GM21825 (cell line): ENCODE results near the gene PLXND1.
"Not testable (repeated sequence)": the region's sequence is repeated elsewhere in the genome, so short reads cannot be mapped to it uniquely, and the experiment has no call there.

Experiments used
- ATAC-seq: cut with Tn5 transposase; IDR thresholded peaks from one replicate; pipeline ENCODE4 v1.9.1; 2021; ENCODE audit warnings: mild to moderate bottlenecking, moderate library complexity; ENCODE audit not compliant: unreplicated experiment

PLXND1 gene

DNA sequence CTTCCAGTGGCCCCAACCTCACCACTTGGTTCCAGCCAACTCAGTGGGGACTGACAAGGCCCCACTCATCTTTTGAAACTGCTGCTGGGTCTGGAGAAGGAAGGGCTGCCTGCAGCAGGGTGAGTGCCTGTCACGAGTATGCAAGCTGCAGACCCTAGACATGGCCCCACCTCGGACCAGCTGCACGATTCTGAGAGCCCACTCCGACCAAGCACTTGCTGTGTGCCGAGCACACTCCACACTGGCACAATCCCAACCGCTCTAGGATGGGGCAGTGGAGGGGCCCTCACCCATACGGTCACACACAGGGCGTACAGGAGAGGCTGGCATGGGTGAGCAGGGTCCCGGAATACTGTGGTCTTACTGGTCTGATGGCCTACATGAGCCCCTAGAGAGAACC is 8.0 kb upstream of the PLXND1 start:
- no peak for ATAC-seq

DNA sequence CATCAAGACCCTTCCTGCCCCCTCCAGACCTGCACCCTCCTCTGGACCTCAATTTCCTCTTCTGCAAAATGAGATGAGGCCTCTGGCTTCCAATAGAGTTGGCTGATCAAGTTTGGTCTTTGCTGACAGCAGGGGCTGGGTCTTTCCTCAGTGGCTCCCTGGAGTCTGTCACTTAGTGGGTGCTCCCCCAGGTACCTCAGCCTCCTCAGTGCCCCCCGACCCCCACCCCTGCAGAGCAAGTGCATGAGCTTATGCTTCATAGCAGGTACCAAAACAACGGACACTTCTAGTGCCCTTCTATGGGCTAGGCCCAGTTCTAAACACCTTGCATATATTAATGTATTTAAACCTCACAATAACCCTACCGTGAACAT is 6.9 kb upstream of the PLXND1 start:
- no peak for ATAC-seq

DNA sequence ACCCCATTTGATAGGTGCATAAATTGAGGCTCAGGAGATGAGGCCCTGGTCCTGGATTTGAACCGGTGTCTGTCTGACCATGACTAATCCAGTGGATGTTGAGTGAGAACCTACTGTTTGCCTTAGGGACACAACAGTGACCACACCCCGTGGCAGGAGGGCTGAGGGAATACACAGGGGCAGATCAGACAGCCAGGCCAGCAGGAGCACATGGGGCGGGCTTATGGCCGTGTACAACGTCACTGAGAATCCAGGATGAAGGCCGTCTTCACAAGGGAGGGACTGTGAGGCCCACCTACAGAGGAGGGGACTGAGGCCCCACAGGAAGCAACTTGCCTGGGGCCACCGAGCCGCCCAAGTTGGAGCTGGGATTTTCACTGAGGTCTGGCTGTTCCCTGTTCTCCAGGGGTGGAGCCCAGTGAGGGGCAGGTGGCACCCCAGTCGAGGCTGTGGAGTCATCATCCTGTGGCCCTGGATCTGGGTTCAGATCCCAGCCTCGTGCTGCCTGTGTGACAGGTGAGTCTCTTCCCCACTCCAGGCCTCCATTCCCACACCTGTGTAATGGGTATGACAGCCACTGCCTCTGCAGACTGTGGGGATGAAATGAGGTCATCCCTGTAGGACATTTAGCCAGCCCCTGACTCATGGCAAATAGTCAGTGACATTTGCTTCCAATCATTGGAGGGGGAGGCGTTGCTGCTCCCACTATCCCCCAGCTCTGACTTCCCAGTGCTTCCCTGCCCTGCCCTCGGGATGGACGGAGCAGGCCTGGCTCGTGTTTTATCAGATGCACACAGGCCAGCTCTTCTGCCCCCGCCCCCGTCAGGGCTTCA is 6.3 kb upstream of the PLXND1 start:
- ATAC-seq: no peak

DNA sequence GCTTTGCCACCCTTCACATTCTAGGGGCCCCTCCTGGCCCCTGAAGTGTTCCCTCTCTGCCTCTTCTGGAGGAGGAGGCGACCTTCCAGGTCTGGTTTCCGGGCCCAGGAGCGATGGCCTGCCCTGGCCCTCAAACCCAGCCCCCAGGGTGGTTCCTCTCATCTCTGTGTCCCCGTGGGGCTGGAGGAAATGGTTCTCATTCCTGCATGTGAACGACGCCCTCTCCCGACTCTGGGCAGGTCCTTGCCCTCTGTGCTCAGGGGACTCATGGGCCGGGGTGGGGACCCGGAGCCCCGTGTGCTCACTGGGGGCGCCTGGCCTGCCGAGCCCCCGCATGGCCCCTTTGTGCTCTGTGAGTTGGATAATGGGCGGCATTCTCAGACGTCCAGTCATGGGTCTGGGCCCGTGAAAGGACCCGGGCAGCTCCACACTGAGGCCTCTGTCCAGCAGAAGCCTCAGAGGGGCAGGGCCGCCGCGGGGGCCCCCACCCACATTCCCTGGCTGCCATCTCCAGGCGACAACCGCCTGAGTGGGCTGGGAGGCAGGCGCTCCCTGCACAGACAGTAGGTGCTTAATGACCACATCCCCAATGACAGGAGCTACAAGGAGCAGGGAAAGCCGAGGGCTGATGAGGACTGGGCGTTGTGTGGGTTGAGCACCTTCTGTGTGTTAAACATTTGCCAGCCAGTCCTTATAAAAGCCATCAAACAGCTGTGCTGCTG is 5.5 kb upstream of the PLXND1 start:
- ATAC-seq: no peak

DNA sequence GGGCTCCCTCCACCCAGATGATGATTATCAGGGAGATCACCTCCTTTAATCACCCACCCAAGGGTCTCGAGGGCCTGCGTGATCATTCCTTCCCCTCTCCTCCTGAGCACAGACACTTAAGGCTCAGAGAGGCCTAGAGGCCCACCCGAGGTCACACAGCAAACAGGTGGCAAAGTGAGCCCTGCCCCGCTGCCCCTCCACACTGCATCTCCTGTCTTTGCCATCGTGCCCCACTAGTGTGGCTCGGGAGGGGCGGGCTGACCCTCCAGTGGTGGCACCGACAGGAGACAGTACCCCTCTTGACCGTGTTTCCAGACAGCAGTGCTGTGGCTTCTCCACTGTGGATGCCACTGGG is 4.9 kb upstream of the PLXND1 start:
- no peak for ATAC-seq

DNA sequence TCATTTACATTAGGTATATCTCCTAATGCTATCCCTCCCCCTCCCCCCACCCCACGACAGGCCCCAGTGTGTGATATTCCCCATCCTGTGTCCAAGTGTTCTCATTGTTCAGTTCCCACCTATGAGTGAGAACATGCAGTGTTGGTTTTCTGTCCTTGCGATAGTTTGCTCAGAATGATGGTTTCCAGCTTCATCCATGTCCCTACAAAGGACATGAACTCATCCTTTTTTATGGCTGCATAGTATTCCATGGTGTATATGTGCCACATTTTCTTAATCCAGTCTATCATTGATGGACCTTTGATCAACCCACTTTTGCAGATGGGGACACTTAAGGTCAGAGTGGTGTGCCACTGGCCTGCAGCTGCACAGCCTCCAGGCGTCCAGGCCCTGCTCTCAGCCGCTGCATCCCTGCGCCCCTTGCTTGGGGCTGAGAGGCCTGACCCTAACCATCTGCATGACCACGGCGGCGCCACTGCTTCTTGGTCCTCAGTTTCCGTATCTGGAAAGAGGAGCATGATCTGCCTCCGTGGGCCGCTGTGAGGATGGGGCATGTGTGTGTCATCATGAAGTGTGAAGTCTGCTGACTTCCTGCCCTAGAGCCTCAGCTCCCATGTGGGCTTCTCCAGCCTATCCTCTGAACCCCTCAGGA is 4.4 kb upstream of the PLXND1 start:
- ATAC-seq: not testable (repeated sequence)

DNA sequence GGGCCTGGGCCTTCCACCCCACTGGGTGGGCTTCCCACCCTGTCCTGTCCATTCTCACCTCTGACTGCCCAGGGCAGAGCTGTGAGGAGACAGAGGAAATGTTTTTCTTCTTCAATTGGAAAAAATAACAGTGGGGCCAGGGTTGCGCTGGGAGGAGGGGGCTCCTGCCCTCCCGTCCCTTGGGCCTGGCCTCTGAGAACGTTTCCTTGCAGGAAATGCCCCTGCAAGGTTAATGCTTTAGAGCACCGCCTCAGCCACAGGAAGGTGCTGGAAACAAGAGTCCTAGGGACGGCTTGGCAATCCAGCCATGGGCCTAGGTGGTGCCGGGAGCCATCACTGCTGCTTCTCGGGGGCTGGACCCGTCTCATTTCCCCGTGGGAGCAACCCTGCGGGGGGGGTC is 3.8 kb upstream of the PLXND1 start:
- no peak for ATAC-seq

DNA sequence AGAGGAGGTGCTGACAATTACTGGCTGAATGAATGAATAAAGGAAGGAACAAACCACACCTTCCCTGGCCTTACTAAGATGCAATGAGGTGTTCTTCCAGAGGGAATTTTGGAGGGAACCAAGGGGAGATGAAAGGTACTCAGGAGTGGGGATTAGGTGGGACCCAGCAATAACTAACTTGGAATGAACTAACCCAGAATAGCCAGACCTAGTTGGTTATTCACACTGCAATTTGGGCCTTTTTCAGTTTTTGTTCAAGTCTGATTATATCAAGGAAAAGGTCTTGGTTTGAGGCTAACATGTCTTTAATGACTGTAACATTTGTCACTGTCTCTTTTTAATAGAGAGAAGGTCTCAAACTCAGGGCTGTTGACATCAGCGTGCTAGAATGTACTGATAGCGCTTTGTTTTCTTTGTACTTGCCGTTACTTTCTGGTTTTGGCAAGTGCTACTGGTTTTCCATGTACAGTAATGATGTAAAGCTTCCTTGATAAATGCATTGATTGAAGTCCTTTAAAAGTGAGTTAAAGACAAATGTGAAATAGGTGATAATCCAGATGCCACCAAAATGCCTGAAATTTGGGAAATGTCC is 3.2 kb upstream of the PLXND1 start:
- ATAC-seq: no peak

DNA sequence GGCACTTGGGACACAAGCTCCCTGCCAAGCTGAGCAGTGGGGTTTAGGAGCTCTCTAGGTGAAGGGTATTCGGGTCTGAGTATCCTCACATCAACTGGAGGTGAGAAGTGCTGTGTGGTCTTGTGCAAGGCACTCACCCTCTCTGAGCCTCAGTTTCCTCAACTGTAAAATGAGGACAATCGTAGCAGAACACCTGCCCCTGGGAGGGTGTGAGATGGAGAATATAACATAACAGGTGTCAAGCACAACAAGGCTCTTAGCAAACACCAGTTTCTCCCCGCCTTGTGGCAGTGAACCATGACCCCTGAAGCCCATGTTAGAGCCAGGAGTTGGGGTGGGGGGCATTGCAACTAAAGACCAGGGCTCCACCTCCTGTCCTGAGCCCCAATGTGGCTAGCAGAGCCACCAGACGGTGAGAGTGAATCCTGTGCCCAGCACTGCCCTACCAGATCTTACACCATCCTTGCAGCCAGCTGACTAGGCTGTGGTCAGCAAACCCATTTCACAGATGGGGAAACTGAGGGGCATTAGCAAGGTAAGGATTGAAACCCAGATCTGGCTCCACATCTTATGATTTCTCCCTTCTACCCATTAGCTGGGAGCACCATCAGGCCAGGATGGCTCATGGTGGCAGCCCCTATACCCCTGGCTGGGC is 2.6 kb upstream of the PLXND1 start:
- no peak for ATAC-seq

DNA sequence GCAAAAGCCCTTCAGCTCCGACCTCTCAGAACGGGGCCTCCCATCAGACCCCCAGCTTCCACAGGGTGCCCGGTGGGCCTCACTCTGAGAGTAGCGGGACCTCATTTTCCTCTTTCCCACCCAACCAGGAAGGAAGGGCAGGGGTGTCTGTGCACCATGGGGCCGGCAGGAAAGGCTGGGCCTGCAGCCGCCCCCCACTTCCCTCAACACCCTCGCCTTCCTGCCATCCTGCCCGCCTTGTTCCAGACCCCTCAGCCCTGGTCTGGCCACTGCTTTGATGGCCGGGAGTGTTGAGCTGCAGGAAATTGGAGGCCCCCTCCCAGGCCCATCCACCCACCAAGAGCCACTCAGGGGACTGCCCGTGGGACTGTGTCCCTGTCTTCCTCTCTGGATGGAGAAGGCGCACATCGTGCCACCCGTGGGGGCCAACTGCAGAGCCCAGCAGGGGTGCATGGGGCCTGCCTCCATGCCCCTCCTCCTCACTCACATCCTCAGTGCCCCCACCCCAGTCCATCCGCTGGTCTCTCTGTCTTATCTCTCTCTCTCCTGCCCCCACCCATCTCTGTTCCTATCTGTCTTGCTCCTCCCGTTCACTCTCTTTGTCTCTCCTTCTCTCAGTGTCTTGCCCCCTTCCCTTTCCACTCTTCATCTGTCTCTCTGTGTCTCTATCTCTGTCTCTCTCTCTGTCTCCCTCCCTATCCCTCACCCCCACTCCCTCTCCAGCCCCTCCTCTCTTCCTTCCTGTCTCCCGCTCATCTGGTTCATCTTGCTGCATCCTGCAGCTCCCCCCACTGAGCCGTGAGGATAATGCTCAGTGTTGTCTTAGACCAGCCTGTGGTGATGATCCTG is 1.8 kb upstream of the PLXND1 start:
- ATAC-seq: no peak

DNA sequence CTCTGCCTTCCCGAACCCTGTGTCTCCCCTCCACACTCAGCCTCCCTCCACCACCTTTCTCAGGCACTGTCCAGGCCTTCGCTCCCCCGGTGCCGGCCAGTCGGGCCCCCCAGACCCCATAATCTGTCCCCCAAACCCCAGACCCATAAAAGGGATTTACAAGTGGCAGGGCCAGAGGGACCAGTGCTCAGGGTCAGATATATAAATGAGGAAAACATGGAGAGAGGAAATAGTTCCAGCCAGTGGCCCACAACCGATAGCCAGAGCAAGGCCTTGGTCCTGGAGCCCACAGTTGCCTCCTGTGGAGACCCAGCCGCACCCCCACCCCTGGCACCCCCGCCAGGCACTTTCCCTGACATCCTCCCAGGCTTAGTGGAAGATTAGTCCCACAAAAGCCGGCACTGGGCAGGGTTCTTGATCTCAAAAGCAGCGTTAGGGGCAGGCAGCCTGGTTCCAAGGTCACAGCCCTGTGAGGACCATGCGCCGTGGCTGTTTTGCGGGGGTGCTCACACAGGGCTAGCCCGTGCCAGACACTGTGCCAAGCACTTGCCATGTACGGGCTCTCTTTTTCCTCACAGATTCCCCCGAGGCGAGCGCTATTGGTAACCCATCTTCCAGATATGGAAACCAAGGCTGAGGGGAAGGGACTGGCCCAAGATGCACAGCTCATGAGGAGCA is 1.1 kb upstream of the PLXND1 start:
- ATAC-seq: no peak

DNA sequence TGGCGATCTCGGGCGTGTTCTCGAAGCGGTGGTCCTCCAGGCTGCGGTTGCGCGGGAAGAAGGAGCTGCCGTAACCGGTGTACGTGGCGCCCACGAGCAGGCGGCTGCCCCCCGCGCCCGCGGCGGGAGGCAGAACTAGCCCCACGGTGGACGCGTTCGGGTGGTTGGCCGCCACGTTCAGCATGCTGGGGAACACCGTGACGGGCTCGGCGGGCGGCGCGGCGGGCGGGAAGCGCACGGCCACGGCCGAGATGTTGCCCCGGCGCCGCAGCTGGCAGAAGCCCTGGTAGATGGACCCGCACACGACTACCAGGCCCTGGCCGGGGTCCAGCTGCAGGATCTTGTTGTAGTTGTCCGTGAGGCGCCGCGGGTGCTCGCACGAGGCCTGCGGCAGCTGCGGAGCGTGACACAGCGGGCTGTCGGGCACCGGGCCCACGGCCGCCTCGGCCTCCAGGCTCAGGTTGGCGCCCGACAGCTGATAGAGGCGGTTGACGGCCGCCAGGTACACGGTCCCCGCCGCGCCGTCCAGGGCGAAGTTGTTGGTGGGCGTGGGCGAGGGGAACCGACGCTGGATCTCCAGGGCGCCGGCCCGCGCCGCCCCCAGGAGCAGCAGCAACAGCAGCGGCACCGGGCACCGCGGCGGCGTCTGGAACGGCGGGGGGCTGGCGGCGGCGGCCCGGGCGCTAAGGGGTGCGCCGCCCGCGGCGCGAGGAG is 397 bp downstream of the PLXND1 start:
- ATAC-seq: no peak

DNA sequence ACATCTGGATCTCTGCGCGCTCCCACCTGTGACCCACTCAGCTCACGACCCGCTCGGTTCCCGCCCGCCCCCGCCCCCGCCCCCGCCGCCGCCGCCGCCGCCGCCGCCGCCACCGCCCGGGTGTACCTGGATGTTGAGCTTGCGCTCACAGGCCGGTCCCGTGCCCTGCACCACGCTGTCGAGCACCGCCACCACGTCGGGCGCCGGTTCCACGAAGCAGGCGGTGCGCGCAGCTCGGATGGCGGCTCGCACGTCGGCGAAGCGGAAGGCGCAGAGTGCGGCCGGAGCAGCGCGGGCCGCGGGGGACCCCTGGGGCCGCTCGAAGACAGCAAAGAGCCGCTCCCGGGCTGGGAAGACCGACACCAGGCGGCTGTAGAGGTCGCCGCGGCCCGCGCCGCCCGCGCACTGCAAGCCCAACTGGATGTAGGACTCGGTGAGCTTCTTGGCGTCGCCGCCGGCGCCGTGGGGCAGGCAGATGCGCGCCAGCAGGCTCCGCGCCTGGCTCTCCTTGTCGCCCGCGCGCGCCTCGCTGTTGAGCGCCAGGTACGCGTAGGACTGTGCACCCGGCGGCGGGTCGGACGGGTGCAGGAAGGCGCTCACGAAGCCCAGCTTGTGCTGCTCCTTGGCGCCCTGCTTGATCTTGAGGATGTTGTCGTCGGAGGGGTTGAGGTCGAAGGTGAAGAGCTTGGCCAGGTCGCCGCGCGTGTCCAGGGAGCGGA is 1.1 kb downstream of the PLXND1 start:
- ATAC-seq: no peak

DNA sequence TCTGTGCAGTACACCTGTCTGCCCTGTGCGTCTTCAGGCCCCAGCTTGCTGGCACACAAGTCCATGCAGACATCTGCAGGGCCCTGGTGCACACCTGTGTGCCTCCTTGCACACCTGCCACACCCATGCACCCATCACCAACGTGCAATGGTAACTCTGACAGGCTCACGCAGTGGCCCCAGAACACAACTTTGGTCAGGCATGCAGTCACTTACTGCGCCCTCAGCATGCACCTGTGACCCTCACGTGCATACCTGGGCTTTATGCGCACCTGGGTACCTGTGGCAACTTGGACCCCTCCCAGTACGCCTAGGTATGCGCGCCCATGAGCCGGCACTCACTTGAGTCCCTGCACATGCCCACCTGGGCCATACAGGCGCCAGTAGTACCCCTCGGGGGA is 1.7 kb downstream of the PLXND1 start:
- ATAC-seq: no peak

DNA sequence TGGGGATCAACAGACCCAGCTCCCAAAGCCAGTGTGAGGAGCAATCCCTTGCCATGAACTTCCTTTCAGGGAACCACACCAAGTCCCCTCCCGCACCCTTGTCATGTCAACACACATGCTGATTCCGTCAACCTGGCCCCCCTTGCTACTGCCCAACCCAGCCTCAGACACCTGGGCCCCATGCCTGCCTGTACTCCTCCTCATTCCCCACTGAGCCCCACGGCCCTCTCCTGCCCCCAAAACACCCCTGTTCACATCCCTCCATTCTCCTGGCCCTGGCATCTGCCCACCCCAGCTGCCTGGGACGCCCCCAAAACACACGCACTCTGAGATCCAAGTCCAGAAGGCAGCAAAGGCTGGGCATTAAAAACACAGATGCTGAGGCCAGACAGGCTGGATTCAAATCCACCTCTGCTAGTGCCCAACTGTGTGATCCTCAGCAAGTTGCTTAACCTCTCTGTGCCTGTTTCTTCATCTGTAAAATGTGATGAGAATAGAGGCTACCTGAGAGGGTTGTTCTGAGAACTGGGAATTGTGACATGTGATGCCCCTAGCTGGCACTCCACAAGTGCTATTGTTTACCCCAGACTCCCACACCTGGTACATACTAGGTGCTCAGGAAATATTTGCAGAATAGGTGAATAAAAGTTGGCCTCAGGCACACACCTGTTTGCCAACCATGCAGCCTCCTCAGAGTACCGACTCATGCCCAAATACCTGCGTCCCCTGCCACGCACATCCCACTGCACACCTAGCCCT is 2.3 kb downstream of the PLXND1 start:
- ATAC-seq: no peak

DNA sequence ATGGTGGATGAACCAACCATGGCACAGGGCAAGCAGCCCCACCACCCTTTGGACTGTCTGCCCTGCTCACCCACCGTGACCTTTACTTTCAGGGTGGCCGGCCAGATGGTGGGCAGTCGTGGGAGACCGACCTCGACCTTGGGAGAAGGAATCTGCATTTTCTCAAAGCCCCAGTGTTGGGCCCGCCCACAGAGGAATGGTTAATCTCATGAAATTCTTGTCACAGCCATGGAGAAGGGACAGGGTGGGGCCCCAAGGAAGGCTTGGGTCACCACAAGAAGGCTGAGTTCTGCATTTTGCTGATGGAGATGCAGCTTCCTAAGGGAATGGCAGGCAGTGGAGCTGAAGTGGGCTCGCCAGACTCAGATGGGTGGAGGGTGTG is 2.9 kb downstream of the PLXND1 start:
- no peak for ATAC-seq

DNA sequence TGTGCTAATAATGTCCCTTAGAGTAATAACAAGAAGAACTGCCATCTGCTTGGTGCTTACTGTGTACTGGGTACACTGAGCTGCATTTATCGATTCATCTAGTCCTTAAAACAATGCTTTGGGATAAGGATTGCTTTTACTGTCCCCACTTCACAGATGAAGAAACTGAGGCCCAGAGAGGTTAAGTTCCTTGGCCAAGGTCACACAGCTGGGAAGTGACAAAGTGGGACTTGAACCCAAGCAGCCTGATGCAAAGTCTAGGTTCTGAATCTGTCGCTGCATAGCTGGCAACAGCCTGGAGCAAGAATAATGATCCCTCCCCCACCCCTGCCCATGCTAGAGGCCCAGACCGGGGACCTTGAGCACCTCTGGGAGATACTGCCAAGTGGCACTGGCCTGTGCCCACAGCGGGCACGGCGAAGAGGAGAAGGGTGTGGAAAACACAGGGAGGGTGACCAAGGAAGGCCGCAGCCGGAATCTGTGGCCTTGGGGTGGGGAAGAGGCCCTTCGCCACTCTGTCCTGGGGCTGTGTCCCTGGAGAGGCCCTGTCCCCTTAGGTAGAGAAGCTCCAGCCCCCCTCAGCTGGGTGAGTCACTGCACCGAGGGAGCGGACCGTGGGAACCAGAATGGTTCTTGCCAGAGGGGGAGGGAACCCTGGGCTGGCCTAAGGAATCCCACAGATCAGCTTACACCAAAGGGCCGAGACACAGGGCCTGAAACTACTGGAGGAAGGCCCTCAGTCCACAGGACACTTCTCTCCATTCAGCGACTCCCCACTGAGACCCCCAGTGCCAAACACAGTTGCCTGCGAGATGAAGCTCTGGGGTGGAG is 3.5 kb downstream of the PLXND1 start:
- no peak for ATAC-seq
